NCI-H1092 (cell line): ENCODE results near the gene DUSP16.

Experiments used
- DNase-seq: peaks from one replicate; lab custom pipeline; 2025; lab: John Stamatoyannopoulos, UW

DUSP16 gene

DNA sequence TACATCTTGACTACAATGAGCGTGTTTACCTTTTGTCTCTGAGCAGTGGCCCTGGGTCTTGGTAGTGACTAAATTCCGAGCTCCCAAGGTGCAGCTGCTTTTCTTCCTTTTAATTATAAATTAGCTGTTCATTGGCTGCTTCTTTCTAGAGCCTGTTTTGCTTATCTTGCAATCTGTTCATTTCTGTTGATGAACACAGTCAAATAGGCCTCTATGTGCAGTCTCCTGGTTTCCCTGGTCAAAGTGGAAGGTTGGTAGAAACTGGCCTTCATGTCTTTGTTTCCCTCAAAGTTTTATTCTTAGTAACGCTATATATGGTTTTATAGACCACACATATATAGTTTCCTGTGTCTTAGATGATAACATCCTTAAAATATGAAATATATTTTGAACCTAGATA lies 94.1 kb downstream of the DUSP16 start:
- no peak for DNase-seq

DNA sequence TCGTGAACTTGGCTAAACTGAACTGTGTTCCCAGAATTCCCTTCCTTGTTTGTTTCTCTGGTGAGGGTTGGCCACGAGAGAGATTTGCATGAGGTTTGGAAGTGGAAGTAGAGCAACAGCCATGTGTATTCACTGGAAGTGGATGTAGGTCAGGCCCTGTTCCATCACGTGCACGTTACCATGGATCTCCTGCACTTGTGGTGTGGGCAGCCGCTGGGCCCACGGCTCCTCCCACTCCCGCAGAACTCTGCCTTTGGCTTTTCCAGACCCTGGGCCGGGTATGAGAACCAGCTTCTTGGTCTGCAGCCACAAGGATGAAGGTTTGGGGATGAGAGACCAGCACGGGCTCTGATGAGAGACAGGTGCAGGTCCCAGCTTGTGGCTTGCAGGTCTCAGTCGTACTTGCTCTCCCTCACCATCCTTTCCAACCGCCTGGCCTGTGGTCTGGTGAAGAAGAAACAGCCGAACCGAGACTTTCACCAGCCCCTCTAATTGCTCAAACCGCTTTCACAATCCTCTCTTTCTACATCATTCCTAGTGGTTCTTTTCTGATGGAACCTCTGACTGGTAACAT lies 94.9 kb downstream of the DUSP16 start:
- DNase-seq: no peak

DNA sequence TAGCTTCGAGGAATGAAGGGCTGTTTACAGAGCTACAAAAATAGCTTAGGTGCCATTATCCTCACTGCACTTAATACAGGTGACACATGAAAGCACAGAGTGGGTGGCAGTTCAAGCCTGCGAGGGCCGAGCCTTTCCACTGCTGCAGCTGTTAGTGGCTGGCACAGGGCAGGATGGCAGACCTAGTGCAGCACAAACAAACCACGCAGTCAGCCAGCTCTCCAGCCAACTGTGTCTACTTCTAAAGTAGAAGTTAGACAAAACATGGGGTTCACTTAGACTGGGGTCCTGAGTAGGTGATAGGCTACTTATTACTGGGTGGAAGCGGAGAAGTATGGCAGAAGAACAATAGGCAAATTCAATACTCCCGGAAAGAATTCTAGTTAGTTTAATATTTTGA lies 95.4 kb downstream of the DUSP16 start:
- no peak for DNase-seq

DNA sequence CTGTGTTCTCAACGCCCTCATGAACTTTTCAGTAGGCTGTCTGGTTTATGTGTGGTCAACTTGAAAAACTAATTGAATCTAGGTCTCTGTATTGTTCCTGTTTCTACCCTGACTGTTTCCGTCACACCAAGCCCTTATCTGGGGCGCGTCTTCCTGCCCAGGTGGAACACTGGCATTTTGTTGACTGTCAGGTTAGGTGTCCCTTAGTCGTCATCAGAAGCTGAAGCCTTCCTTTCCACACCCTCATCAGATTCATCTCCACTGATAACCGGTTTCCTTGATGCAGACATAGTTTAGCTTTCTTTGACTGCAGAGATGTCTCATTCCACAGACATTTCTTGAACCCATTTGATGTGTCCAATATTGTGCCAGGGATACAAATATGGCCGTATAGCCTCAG lies 96.5 kb downstream of the DUSP16 start:
- no peak for DNase-seq

DNA sequence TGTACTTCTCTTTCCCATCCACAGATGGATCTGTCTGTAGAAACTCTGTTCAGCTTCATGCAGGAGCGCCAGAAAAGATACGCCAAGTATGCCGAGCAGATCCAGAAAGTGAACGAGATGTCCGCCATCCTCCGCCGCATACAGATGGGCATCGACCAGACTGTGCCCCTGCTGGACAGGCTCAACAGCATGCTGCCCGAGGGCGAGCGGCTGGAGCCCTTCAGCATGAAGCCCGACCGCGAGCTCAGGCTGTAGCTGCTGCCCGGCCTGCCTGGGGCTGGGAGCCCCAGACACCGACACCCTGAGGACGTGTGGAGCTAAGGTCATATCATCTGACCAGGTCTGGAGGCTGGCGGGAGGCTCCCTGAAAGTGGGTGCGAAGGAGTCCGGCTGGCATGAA lies 97.1 kb downstream of the DUSP16 start:
- no peak for DNase-seq

DNA sequence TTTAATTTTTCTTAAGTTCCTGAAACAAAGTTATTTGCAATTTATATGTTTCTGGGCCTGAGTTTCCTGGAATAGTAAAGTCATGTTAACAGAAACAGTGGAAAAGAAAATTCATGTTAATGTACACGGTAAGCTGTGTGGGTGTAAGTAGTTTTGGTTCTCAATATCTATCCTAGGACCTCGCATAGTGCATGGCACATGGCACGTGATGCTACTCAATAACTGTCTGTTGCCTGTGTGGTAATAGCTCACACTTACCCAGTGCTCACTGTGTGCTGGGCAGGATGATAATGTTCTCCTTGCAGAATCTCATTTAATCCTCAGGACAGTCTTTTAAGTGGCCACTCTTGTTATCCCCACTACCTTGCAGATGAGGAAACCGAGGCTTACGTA lies 100.7 kb downstream of the DUSP16 start:
- DNase-seq: no peak

DNA sequence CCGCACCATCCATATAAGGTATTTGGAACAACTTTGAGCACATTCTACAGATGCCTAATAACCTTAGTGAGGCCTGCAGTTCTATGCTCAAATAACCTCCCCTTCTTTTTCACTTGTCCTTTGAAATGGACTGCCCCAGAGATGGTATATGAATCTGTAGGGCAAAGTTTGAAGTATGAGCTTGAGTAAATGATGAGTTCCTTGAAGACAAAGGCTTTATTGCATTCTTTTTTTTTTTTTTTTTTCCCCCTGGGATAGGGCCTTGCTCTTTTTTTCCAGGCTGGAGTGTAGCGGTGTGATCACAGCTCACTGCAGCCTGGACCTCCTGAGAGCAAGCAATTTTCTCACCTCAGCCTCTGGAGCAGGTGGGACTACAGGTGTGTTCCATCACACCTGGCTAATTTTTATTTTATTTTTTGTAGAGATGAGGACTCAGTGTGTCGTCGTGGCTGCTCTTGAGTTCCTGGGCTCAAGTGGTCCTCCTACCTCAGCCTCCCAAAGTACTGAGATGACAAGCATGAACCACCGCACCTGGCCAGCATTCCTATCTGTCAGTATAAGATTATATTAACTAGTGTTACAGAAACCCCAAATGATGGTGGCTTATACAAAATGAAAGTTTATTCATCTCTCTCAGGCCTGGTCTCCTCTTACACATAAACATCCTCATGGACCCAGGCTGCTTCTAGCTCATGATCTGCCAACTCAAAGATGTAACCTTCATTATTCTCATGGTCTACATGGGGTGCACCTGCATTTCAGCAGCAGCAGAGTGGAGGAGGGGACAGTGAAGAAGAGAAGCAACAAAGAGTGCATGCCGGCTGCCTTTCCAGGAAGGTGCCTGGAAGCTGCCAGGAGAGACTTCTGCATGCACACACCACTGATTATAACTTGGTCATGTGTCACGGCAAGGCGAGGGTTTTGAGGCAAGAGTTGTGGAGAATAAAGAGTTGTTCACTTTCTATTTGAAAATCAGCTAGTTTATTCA lies 101.4 kb downstream of the DUSP16 start:
- DNase-seq: no peak

DNA sequence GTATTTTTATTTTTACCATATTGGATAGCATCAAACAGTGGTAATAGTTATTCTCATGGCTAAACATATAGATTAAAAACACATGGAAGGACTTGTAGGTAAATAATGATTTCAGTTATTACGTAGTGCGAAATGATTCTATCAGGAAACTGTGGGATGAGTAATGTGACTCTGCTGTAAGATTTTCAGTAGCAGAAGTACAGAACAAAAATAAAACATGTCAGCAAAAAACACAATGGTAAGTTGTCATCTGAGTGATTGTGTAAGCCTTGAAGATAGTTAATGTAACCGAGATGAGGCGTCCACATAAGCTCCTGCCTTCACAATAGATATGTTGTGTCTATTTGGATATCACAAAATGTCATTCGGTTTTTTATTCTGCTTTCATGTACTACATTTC lies 106.0 kb downstream of the DUSP16 start:
- no peak for DNase-seq

DNA sequence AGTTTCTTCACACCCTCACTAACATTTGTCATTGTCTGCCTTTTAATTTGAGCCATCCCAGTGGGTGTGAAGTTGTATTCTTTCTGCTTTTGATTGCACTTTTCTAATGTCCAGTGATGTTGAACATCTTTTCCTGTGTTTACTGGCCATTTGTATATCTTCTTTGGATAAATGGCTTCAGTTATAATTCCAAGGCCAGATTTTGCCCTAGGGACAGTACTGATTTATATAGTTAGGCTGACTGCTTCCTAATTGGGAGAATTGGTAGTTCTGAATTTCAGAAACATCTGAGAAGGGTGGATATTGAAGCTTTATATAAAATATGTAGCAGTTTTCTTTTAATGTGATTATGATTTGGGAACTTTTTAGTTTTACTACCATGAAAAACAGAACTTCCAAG lies 108.3 kb downstream of the DUSP16 start:
- DNase-seq: no peak

DNA sequence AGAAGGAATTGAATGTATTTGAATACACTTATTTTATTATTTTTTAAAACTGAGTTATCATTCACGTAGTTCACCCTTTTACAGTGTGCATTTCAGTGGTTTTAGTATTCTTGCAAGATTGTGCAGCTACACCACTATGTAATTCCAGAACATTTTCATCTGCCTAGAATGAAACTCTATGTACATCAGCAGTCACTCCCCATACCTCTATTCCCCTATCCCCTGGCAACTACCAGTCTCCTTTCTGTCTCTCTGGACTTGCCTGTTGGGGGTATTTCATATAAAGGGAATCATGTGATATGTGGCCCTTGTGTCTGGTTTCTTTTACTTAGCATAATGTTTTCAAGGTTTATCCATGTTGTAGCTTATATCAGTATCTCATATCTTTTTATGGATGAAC lies 109.0 kb downstream of the DUSP16 start:
- DNase-seq: no peak

DNA sequence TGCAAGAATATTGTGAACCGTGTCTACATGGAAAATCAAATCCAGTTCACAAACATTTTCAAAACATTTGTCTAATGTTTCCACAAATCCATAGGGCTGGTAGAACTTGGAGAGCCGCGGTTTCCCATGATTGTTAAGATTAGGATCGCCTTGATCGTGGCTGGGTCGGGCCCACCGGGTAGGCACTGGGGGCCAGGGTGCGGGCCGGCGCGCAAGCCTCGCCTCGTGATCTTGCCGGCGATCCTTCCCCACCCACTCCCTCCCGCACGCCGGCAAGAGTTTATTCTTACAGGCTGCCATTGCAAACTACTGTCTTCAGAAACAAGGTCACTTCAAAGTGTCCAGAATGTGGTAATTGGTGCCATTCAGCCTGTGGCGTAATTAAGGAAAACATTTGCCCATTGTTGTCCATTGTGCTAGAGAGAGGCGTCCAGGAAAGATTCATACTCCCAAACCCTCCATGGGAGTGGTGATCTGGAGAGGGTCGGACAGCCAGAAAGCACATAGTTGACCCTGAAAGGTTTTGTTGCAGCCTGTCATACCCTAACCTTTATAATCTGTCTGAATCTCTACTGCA lies 110.2 kb downstream of the DUSP16 start:
- no peak for DNase-seq

DNA sequence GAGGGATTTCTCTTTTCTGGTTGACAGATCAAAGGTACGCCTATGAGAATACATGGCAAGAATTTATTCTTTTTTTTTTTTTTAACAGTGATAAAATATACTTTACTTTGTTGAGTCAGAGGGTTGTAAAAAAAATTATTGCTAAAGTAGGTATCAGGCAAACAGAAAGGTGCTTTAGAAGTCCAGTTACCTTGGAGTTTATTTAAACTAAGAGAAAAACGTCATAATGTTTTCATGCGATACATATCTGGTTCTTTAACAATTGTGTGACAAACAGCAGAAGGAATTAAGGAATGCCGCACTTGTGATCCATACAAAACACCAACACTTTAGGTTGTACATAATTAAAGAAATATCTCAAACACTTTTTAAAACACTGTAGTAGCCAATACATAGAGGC lies 111.6 kb downstream of the DUSP16 start:
- no peak for DNase-seq

DNA sequence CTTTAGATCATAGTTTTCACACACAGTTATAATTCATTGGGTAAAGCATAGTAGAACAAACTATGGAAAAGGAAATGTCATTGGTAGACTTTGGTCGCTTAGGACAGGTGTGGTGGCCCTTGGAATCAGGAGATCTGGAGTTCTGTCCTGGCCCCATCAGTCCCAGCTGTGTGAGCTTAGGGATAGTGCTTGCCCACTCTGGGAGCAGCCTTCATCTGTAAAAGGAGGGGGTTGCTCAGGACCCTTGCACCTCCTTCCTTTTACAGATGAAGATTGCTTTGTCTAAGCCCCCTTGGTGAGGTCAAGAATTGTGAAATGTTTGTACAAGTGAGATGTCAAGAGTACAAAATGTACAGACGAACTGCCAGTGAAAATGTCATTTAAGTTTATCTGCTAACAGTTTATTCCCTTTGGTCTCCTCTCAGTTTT lies 112.6 kb downstream of the DUSP16 start:
- DNase-seq: no peak

DNA sequence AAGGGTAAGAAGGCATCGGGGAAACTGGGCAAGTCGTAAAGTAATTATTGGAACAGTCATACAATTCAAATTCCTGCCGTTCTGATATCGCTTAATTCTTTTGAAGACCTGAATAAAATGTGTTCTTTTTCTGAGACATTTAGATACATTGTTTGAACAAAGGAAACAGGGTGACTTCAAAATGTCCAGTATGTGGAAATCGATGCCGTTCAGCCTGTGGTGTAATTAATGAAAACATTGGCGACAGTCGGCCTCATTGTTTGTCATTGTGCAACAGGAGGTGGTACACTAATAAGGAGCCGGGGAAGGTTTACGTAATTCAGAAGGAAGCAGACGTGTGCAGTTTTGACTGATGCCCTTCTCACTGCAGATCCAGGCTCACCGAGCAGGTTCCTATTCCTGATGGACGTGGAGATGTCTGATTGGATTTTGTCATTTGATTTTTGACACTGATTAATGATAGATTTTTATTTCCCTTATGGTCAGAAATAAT lies 113.1 kb downstream of the DUSP16 start:
- no peak for DNase-seq

DNA sequence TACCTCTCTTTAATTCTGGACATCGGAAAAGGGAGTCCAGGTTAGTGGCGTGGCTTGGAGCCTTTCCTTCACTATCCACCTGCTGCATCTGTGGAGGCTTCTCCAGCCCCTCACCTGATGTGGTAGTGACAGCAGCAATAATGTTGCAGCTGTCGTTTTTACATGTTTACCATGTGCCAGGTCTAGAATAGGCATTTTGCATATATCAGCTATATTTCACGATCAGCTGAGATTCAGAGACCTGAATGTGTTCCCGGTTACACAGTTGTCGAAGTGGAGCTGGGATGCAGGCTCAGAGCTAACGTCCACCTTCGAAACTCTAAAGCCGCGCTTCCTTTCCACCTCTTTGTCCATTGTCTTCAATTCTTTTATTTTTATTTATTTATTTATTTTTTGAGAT lies 114.8 kb downstream of the DUSP16 start:
- DNase-seq: no peak

DNA sequence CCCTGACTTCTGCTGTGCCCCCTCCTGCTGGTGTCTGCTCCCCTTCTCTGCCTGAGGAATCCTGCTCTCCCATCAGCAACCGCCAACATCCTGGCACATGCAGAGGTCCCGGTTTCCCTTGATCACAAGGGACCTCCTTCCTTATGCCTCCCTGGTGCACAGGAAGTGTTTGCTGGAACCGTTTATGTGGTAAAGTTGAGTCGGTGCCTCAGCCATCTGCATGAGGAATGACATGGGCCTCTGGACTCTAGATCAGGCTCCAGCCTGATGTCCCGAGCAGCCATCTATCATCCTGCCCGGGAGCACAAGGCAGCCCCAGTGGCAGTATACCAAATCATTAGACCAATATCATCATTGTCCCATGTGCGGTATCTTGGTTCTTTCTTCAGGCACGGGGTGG lies 115.4 kb downstream of the DUSP16 start:
- no peak for DNase-seq

DNA sequence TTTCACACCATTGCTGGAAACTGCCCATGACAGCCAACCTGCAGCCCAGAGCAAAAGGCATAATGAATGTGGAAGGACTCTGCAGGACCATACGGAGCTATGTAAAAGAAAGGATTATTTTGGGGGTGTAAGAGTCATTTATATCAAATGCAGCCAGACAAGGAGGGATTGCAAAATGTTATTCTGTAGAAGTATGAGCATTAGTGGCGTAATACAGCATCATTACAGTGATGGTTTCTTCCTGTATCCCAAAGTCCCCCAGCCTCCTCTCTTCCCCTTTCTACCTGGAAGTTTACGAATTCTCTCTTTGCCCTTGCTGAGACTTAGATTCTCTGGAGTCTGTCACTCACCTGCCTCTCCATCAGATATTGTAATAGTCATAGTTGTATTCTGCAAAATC lies 115.9 kb downstream of the DUSP16 start:
- no peak for DNase-seq

DNA sequence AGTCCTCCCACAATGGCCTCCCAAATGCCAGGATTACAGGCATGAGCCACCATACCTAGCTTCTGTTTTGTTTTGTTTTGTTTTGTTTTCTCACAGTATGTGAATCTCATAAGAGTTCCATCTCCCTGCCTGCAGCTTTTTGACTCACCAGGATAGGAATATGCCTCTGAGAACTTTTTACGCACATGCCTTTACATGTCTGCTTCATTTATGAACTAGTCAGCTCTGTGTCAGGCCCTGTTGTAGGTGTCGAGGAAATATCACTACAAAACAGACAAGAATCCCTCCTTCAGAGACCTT lies 116.8 kb downstream of the DUSP16 start:
- DNase-seq: no peak

DNA sequence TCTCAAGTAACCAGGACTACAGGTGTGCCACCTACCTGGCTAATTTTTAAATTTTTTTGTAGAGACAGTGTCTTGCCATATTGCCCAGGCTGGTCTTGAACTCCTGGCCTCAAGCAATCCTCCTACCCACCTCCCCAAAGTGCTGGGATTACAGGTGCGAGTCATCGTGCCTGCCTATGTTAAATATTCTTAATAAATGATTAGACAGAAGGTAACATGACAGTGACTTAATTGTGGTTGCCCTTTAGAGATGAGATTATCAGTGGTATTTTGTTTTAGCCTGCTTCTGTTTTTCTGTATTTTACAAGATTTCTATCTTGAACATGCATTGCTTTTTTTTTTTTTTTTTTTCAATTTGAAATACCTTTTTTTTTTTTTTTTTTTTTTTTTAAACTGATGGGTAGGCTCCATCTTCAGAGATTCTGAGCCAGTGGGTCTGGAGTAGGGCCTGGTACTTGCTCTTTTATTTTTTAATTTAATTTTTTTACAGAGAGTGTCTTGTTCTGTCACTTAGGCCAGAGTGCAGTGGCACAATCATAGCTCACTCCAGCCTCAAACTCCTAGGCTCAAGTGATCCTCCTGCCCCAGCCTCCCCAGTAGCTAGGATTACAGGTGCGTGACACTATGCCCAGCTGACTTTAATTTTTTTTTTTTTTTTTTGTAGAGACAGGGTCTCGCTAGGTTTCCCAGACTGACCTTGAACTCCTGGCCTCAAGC lies 117.3 kb downstream of the DUSP16 start:
- no peak for DNase-seq

DNA sequence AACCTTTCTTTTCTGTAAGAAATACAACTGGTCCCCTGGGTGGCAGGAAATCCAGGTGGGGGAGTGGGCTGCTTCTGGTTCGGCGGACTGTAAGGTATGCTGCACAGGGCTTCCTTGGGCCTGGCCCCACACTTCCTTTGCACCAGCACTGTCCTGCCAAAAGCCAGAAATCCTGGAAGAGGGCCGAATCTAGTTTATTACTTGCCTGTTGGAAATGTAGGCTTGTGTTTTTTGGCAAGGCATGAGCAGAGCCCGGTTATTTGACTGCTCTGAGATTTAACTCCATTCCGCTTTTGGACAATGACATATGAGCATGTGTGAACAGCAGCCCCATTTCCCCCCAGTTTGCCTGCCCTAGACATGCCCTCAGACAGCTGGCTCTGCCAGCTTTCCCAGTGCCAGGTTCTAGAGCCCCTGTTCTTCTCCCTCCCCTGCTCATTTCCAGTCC lies 119.2 kb downstream of the DUSP16 start:
- no peak for DNase-seq

DNA sequence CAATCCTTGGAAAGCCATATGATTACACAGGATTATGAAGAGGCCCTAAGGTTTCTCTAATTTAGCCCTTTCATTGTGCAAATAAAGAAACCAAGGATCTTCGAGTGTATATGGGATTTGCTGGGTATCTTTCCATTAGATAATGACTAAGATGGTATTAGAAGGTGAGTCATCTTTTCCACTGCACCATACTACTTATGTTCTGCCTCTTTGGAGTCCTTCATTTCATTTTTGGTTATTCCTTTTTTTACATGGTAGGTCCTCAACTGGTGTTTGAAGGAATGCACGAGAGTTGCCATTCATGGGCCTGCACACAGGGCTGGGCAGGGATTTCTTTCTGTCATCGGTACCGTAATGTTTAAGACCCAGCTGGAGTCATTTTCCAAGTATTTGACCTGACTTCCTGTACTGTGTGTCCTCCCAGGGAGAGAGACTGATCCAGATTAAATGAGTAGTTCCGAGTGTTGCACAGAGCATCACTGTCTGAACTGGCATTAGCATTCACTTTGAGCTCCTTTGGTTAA lies 120.1 kb downstream of the DUSP16 start:
- no peak for DNase-seq

DNA sequence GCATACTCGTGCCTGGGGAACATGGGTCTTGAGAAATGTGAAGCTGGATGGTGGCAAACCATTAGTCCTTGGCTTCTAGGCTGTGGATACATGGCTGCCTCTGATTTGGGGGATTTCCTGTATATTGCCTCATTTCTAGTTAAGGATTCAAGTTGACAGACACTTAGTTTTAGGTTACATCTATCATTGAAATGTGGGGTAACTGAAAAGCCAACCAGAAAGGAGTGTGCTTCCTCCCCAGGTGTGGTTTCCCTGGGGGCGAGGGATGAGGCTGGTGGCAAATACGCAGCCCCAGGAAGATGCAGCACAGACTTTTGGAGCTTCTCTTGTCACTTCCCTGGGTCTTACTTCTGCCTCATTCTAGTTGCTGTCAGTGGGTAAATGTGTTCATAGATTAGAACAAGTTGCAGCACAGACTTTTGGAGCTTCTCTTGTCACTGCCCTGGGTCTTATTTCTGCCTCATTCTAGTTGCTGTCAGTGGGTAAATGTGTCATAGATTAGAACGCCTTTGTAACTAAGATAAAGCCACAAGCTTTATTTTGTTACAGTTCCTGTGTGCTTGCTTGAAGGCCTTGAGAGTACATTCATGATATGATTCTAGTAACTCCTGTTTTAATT lies 120.7 kb downstream of the DUSP16 start:
- no peak for DNase-seq
